CD4-positive, alpha-beta T cell treated with Interleukin-17A for 4 hours (primary cell): Measurements from ENCODE around the gene COMMD1.
"Not testable (repeated sequence)": the region's sequence is repeated elsewhere in the genome, so short reads cannot be mapped to it uniquely, and the experiment has no call there.

Source experiments
- DNase-seq: peaks from one replicate; pipeline ENCODE4 v3.0.0-alpha.2; 2020; ENCODE audit warnings: mixed read lengths

The COMMD1 gene

GRCh38 chr2:62032096-62032495 lies 126.6 kb downstream of the COMMD1 start:
- DNase-seq = no peak

- no peak for DNase-seq
Observed at GRCh38 chr2:62034715-62035114, 129.2 kb downstream of the COMMD1 start.

- no peak for DNase-seq
Observed at GRCh38 chr2:62036229-62036628, 130.8 kb downstream of the COMMD1 start.

- DNase-seq = no peak
Observed at GRCh38 chr2:62036761-62037250, 131.3 kb downstream of the COMMD1 start.

GRCh38 chr2:62038975-62039771 lies 133.7 kb downstream of the COMMD1 start:
- DNase-seq = peak; percentile 4

- no peak for DNase-seq
Observed at GRCh38 chr2:62040926-62041325, 135.5 kb downstream of the COMMD1 start.

GRCh38 chr2:62041701-62042385 lies 136.4 kb downstream of the COMMD1 start:
- not testable (repeated sequence) for DNase-seq

- no peak for DNase-seq
Observed at GRCh38 chr2:62042400-62042799, 136.9 kb downstream of the COMMD1 start.

GRCh38 chr2:62042944-62043343 lies 137.5 kb downstream of the COMMD1 start:
- DNase-seq = no peak

GRCh38 chr2:62045017-62045543 lies 139.6 kb downstream of the COMMD1 start:
- no peak for DNase-seq

- DNase-seq = no peak
Observed at GRCh38 chr2:62046141-62046540, 140.7 kb downstream of the COMMD1 start.

- DNase-seq = no peak
Observed at GRCh38 chr2:62050456-62051045, 145.1 kb downstream of the COMMD1 start.

- no peak for DNase-seq
Observed at GRCh38 chr2:62054029-62054791, 148.7 kb downstream of the COMMD1 start.

GRCh38 chr2:62054916-62055450 lies 149.5 kb downstream of the COMMD1 start:
- DNase-seq = no peak

- no peak for DNase-seq
Observed at GRCh38 chr2:62055724-62056336, 150.4 kb downstream of the COMMD1 start.

- no peak for DNase-seq
Observed at GRCh38 chr2:62056341-62056740, 150.9 kb downstream of the COMMD1 start.

GRCh38 chr2:62065243-62065642 lies 159.8 kb downstream of the COMMD1 start:
- DNase-seq = no peak

GRCh38 chr2:62071126-62071598 lies 165.7 kb downstream of the COMMD1 start:
- no peak for DNase-seq

- DNase-seq = no peak
Observed at GRCh38 chr2:62071760-62072680, 166.5 kb downstream of the COMMD1 start.

GRCh38 chr2:62074233-62074632 lies 168.8 kb downstream of the COMMD1 start:
- no peak for DNase-seq
